Neural progenitor cell (in vitro differentiated cells): Measurements from ENCODE around the gene SBSN.

Experiments used
- EZH2 ChIP-seq: fragments of 200-600 bp; sonication (generic); IDR thresholded peaks from 2 replicates; pipeline ENCODE4 v1.6.1; 2017; ENCODE audit warnings: antibody characterized with exemption, mild to moderate bottlenecking, moderate library complexity
- EZH2phosphoT487 ChIP-seq: fragments of 200-600 bp; sonication (generic); IDR thresholded peaks from 2 replicates; pipeline ENCODE4 v1.6.1; 2017; ENCODE audit warnings: antibody characterized with exemption
- TF ChIP-seq, protein P1 (sequence below): fragments of 200-600 bp; sonication (generic); IDR thresholded peaks from 2 replicates; pipeline ENCODE4 v1.5.1; 2017; ENCODE audit warnings: antibody characterized with exemption, mild to moderate bottlenecking

DNA sequence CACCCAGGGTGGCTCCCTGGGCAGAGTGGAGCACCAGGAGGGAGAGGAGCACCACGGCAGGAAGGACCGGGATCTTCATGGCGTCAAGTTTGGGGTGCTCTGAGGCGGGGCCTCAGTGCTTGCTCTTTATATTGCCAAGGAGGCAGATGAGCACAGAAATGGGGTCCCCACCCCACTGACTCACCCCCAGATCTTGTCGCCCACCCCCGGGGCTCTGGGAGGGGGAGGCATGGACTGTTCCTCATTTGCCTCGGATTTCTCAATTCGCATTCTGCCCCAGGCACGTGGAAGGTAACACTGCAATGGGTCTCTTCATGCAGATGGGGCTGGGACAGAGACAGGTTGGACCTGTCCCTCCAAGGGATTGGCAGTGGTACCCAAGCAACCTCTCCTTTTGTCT is 37.7 kb downstream of the SBSN start, which contains the start of gene KRTDAP:
- TF ChIP-seq, protein P1, sequence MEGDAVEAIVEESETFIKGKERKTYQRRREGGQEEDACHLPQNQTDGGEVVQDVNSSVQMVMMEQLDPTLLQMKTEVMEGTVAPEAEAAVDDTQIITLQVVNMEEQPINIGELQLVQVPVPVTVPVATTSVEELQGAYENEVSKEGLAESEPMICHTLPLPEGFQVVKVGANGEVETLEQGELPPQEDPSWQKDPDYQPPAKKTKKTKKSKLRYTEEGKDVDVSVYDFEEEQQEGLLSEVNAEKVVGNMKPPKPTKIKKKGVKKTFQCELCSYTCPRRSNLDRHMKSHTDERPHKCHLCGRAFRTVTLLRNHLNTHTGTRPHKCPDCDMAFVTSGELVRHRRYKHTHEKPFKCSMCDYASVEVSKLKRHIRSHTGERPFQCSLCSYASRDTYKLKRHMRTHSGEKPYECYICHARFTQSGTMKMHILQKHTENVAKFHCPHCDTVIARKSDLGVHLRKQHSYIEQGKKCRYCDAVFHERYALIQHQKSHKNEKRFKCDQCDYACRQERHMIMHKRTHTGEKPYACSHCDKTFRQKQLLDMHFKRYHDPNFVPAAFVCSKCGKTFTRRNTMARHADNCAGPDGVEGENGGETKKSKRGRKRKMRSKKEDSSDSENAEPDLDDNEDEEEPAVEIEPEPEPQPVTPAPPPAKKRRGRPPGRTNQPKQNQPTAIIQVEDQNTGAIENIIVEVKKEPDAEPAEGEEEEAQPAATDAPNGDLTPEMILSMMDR, result no peak
- TF ChIP-seq EZH2 (no peak), EZH2phosphoT487 (no peak)
